H1 (cell line): Measurements from ENCODE around the gene IGSF23.

Source experiments
- ASH2L ChIP-seq: fragments of 200-600, 300-600 bp; sonication (generic); IDR thresholded peaks from one replicate; pipeline ENCODE4 v1.7.1; 2017; ENCODE audit warnings: low read length
- BACH1 ChIP-seq: IDR thresholded peaks from 2 replicates; pipeline ENCODE4 v1.6.1; 2012; ENCODE audit warnings: low read length, improper control_type of control experiment
- CBX8 ChIP-seq: fragments of 300-800, 300-1000 bp; sonication (generic); IDR thresholded peaks from 2 replicates; pipeline ENCODE4 v1.7.1; 2016; ENCODE audit warnings: low read depth, low read length, borderline replicate concordance
- CEBPB ChIP-seq: IDR thresholded peaks from 2 replicates; pipeline ENCODE4 v1.6.1; 2012; ENCODE audit warnings: low read depth, low read length
- CHD2 ChIP-seq: IDR thresholded peaks from 2 replicates; pipeline ENCODE4 v1.6.1; 2012; ENCODE audit warnings: low read length, improper control_type of control experiment
- CTCF ChIP-seq, 3 experiments: IDR thresholded peaks; 1 replicate in 2 of 3; 2 replicates in 1 of 3; pipeline versions ENCODE4 v1.5.1 to v1.6.1; 2011; ENCODE audit warnings: low read length in 3 of 3, mild to moderate bottlenecking in 3 of 3, inconsistent platforms in 2 of 3, low read depth in 1 of 3, moderate library complexity in 1 of 3; ENCODE audit not compliant: insufficient read depth in 1 of 3; ENCODE audit errors: control extremely low read depth in 1 of 3
- EGR1 ChIP-seq: IDR thresholded peaks from 2 replicates; pipeline ENCODE4 v1.6.1; 2011; ENCODE audit warnings: low read depth, low read length, borderline replicate concordance
- EZH2 ChIP-seq: fragments of 200-600 bp; sonication (generic); IDR thresholded peaks from 2 replicates; pipeline ENCODE4 v1.7.1; 2012; ENCODE audit warnings: low read depth, mild to moderate bottlenecking, moderate library complexity, low read length, inconsistent platforms; ENCODE audit not compliant: severe bottlenecking
- JUN ChIP-seq: IDR thresholded peaks from 2 replicates; pipeline ENCODE4 v1.6.1; 2011; ENCODE audit warnings: low read depth, mild to moderate bottlenecking, improper control_type of control experiment, low read length
- NRF1 ChIP-seq: IDR thresholded peaks from 2 replicates; pipeline ENCODE4 v1.6.1; 2011; ENCODE audit warnings: mild to moderate bottlenecking, low read depth, low read length, improper control_type of control experiment
- POLR2A ChIP-seq, 2 experiments: IDR thresholded peaks; 1 replicate in 1 of 2; 2 replicates in 1 of 2; pipeline ENCODE4 v1.6.1; 2011; ENCODE audit warnings: low read depth in 2 of 2, low read length in 2 of 2, mild to moderate bottlenecking in 2 of 2; ENCODE audit errors: control extremely low read depth in 1 of 2
- POLR2AphosphoS5 ChIP-seq: IDR thresholded peaks from 2 replicates; pipeline ENCODE4 v1.6.1; 2011; ENCODE audit warnings: low read depth, low read length
- RFX5 ChIP-seq: IDR thresholded peaks from 2 replicates; pipeline ENCODE4 v1.6.1; 2011; ENCODE audit warnings: low read depth, low read length, improper control_type of control experiment, borderline replicate concordance
- TF ChIP-seq, protein P1 (sequence below): IDR thresholded peaks from 2 replicates; pipeline ENCODE4 v1.6.1; 2011; ENCODE audit warnings: low read length, improper control_type of control experiment

GRCh38 chr19:44572581-44572900 is 40.8 kb upstream of the IGSF23 start:
- TF ChIP-seq EGR1 = no peak
- no peak for TF ChIP-seq JUN
- TF ChIP-seq CEBPB = no peak
- TF ChIP-seq RFX5 = no peak
- no peak for TF ChIP-seq BACH1
- no peak for TF ChIP-seq POLR2A (IDR thresholded peaks at IDR 0.05; ENCODE audit: control extremely low read depth in 1 of 2, low read depth in 2 of 2, low read length in 2 of 2)
- no peak for TF ChIP-seq ASH2L
- TF ChIP-seq, protein P1, sequence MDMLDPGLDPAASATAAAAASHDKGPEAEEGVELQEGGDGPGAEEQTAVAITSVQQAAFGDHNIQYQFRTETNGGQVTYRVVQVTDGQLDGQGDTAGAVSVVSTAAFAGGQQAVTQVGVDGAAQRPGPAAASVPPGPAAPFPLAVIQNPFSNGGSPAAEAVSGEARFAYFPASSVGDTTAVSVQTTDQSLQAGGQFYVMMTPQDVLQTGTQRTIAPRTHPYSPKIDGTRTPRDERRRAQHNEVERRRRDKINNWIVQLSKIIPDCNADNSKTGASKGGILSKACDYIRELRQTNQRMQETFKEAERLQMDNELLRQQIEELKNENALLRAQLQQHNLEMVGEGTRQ = no peak
- TF ChIP-seq CTCF (IDR thresholded peaks at IDR 0.05; ENCODE audit: control extremely low read depth in 1 of 3, insufficient read depth in 1 of 3, low read depth in 1 of 3, low read length in 3 of 3) = no peak
- no peak for TF ChIP-seq NRF1
- no peak for TF ChIP-seq CBX8
- TF ChIP-seq CHD2 = no peak
- no peak for TF ChIP-seq POLR2AphosphoS5
- no peak for TF ChIP-seq EZH2
